ENCODE results near the gene LTBP4. TPM values are rescaled to one million over a fixed set of nuclear protein-coding genes. Genes with fewer than 3 reads are reported as not detected.

LTBP4 gene
- total and polyA plus RNA-seq, 2 donors (not counting 3 experiments of a cell fraction or from before 2014, with no cell fraction given), result 25.9 to 38.0 TPM

DNA sequence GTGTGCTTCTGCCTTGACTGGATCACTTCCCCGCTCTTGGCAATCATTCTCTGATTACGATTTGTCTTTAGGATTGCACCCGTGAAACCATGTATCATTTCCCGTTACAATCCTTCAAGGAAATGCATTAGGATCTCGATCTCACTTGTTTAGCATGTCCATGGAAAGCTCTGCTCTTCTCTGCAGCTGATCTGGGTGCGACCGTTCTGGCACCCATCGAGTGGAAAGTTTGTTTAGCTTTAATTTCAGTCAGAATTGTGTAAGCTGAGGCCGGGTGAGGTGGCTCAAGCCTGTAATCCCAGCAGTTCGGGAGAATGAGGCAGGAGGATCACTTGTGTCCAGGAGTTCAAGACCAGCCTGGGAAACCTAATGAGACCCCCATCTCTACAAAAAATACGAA is 58.4 kb downstream of the LTBP4 start:
- Histone ChIP-seq H3K9me3 (replicated peaks; ENCODE audit: control insufficient read depth, insufficient read depth, low read length) (no peaks in the 10 kb centered on the region), H2AFZ (ENCODE audit: low read depth, low read length) (no peak overlapping the region), H3K4me1 (ENCODE audit: control insufficient read depth, extremely low read depth, insufficient read depth, low read length) (peaks cover 3% of the 10 kb centered on the region), H4K20me1 (replicated peaks; ENCODE audit: control insufficient read depth, extremely low read depth, insufficient read depth, low read length) (no peaks in the 10 kb centered on the region), H3K79me2 (ENCODE audit: control insufficient read depth, insufficient read depth, low read length) (no peaks in the 10 kb centered on the region), H3K9ac (replicated peaks; ENCODE audit: extremely low read depth, insufficient read depth, low read length) (no peak overlapping the region), H3K4me3 (replicated peaks in 1 of 3; ENCODE audit: insufficient read depth in 1 of 3, low read depth in 1 of 3, low read length in 3 of 3) (no peak overlapping the region), H3K9me1 (replicated peaks; ENCODE audit: control insufficient read depth, extremely low read depth, insufficient read depth, low read length) (no peaks in the 10 kb centered on the region), H3K27ac (ENCODE audit: insufficient read depth, low read depth, low read length) (no peak overlapping the region), H3K27me3 (ENCODE audit: control insufficient read depth in 2 of 2, insufficient read depth in 2 of 2, low read length in 2 of 2) (no peaks in the 10 kb centered on the region), H3K4me2 (ENCODE audit: insufficient read depth, low read length) (no peak overlapping the region), H3K36me3 (ENCODE audit: control insufficient read depth in 2 of 2, extremely low read depth in 1 of 2, insufficient read depth in 2 of 2, low read length in 2 of 2) (no peaks in the 10 kb centered on the region)
- dilution Hi-C loops (cut with MboI; ENCODE audit: extremely low pct_ligation_motif_present, low sequenced_read_pairs), result no loop called here
- POLR2A ChIA-PET, result interaction anchor here (0.7 kb wide), 1 partner anchor 352 kb away, joined by 11 read pairs; no protein-coding TSS in a partner anchor
- CTCF ChIA-PET, result interaction anchor here (1.0 kb wide), 1 partner anchor 25 kb away, joined by 3 read pairs; no protein-coding TSS in a partner anchor
- intact Hi-C loops (cut with micrococcal nuclease), result no loop called here
- BruUV-seq (replicated peaks), result no TSS peak
- FAIRE-seq (no peak), DNase-seq (ENCODE audit: low read depth, low spot score) (no peak)
- no peak for TF ChIP-seq CTCF (IDR thresholded peaks at IDR 0.05; ENCODE audit: extremely low read depth in 1 of 2, insufficient read depth in 1 of 2, low read depth in 1 of 2, low read length in 2 of 2)
- TF ChIP-seq POLR2AphosphoS5 (IDR thresholded peaks at IDR 0.05; ENCODE audit: insufficient read depth, low read depth, low read length), result no peak
- TF ChIP-seq FOS (IDR thresholded peaks at IDR 0.05; ENCODE audit: borderline replicate concordance, insufficient read depth, low read length), result no peak
- TF ChIP-seq MAX (IDR thresholded peaks at IDR 0.05; ENCODE audit: insufficient read depth, insufficient read length), result no peak
- no peak for TF ChIP-seq GATA2 (IDR thresholded peaks at IDR 0.05; ENCODE audit: insufficient read depth, insufficient read length, low read depth, low read length)
- no peak for TF ChIP-seq JUN (IDR thresholded peaks at IDR 0.05; ENCODE audit: borderline replicate concordance, insufficient read depth, insufficient read length, low read depth)
- no peak for TF ChIP-seq MYC (IDR thresholded peaks at IDR 0.05; ENCODE audit: low read depth, low read length)
- no peak for TF ChIP-seq POLR2A (IDR thresholded peaks at IDR 0.05; ENCODE audit: low read depth, low read length)
- no peak for TF ChIP-seq EZH2 (IDR thresholded peaks at IDR 0.05; ENCODE audit: borderline replicate concordance, low read depth, low read length, severe bottlenecking)

Measured in endothelial cell of umbilical vein (primary cell).